Activated T-cell treated with anti-CD3 and anti-CD28 coated beads for 24 hours (primary cell): Measurements from ENCODE around the gene LAMA1.

Experiments
- DNase-seq: peaks from one replicate; pipeline ENCODE4 v3.0.0-alpha.2; 2020; ENCODE audit warnings: low read depth

The LAMA1 gene

DNA sequence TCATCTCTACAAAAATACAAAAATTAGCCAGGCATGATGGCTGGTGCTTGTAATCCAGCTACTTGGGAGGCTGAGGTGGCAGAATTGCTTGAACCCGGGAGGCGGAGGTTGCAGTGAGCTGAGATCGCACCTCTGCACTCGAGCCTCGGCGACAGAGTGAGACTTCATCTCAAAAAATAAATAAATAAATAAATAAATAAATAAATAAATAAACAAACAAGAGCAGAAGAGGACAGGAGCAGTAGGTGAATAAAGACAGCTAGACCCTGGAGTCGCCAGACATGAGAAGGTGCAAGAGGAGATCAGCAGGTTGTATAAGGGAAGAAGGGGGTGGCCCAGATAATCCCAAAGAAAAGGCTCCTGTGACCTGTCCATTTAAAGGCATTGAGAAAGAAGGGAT is 12.3 kb downstream of the LAMA1 start:
- DNase-seq = no peak

DNA sequence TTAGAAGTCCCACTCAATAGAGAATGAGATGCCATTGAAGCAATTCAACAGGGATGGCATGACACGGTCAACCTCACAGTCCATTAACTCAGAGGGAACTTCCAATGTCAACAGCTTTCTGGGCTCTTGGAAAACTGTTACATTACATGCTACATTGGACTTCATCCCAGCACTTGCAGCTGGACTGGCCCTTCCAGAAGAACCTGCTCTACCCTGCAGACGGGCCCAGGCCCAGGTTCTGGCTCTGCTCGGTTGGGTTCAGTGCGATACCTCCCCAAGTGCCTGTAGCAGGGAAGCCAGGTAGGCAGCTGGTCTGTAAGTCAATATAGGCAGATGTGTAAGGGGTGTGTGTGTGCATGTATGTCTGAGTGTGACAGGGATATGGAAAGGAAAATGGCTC is 12.9 kb downstream of the LAMA1 start:
- DNase-seq = no peak

DNA sequence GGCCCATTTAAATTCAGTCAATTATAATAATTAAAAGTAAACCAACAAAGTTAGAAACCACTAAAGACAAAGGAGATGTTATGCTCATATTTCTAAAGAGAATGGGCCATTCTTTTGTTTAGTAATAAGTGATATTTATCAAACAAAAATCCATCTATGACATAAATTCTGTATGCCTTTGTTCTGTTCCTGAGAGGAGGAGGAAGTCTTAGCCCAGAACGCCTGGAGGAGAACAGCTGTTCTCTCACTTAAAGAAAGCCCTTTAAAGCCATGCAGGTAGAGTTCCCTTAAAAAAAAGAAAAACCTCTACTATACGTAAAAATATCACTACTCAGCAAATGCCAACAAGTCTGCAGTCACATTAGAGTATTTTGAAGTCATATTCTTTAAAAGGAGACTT is 15.5 kb downstream of the LAMA1 start:
- no peak for DNase-seq

DNA sequence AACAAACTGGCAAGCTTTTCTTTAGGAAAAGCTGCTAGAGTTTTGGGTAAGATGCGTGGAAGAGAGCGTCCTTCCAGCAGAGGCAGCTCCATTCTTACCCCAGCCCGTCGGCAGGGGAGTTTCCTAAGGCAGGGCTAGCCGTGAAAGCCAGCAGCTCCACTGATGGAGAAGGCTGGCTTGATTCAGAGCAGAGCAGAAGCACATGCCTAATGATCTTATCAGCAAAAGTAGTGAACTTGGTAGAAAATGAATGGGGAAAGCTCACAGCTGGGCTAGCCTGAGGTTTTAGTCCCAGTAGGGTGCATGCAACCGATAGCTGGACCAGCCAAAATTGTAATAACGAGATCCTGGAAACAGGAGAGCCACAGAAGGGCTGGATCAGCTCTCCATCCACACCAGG is 20.8 kb downstream of the LAMA1 start:
- no peak for DNase-seq

DNA sequence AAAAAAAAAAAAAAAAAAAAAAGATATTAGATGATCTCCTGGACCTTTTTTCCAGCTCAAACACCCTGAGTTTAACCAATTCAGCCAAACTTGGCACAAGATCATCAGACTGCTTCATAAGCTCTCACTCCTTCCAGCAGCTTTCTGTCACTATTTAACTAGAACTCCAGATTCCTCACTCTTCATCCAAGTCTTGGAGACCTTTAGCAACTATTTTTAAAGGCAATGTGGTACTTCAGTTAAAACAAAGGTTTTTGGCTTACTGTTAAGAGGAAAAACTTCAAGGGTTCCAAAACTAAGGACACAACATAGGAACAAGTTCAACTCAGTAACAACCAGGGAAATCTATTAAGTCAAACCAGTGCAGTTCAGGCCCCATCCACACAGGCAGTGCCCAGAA is 23.2 kb downstream of the LAMA1 start:
- DNase-seq = no peak

- DNase-seq = no peak
Observed at GRCh38 chr18:7090771-7091170, 26.8 kb downstream of the LAMA1 start.

GRCh38 chr18:7089369-7089768 is 28.2 kb downstream of the LAMA1 start:
- DNase-seq = no peak

DNA sequence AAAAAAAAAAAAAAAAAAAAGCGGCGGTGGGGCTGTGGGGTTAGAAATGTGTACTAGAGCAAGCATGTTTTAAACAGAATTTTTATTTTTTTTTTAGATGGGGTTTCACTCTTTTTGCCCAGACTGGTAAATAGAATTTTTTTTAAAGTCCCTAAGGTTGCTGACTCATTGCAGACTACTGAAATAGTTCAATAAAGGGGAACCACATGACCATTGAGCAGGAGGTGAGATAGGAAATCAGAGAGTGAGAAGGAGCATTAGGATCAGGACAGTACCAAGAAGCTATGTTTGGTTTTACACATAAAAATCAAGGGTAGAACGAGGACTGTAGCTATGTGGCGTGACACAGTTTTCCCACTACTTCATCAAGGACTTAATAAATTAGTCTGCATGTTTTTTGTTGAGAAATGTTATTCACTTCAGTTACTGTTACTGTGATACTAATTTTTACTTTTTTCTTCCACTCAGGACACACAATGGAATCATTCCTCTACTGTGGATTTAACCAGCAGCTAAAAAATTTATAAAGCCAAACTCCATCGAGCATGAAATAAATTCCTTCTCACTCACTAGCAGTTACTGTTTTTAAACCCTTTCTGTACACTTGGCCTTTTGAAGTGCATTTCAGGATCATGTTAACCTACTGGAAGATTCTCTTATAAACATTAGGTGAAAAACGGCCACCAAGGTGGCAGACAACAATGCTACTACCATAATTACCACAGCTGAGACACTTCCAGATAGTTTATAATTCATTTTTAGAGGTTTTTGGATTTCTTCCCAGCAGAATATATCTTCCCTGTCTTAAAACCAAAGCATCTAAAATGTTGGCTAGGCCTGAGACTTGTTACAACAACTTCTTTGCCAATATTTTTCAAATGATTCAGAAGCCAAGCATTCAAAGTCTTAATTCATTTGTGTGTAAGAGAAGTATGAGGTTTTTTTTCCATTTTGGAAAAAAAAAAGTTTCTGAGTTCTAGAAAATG is 33.2 kb downstream of the LAMA1 start:
- DNase-seq = no peak

DNA sequence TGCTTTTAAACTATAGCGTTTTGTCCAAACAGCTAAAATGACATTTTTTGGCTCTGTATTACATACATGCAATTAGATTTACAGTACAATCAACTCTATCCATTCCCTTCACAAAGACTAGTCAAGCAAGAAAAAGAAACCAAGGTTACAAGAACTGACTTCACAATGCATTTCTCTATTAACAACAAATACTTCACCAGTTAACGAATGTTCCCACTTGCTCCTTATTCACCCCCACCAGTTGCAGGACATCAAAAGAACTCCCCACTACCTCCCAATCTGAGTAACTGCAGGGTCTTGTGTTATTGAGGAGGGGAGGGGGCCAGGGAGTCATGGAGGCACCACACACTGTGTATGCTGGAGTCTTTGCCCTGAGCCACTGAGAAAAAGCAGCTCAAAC is 34.9 kb downstream of the LAMA1 start:
- DNase-seq = no peak

DNA sequence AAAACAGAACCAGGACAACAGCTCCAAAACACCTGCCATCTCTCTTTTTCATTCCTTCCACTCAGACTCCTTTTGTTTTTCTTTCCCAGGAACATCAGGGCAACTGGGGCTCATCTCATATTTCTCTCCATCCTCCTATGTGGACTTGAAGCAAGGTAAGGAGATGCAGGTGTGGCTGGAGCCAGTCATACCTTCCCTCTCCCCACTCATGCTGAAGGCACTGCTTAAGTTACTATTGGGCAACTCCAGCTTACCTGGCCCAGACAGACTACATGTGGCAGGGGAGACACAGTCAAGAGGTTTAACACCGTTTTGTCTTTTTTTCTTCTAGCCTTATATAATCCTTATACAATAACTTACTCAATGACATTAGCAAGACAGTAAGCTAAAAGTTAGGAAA is 38.4 kb downstream of the LAMA1 start:
- DNase-seq = no peak

DNA sequence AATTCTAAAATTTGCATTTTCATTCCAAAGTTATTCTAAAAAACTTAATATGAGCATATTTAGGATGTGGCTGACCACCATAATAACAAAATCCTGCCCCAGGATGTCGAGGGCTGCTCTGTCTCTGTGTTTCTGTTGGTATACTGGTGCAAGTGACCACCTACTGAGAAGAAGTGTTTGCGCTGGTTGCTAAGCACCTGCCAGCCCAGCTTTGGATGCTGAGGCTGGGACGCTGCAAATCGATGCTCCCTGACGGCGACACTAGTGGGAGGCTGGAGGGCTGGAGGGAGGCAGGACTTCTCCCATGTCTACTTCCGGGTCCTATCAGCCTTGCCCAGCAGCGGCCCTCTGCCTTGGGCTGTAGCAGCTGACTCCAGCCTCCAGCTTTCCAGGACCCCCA is 45.0 kb downstream of the LAMA1 start:
- no peak for DNase-seq

- no peak for DNase-seq
Observed at GRCh38 chr18:7071600-7071999, 46.0 kb downstream of the LAMA1 start.

DNA sequence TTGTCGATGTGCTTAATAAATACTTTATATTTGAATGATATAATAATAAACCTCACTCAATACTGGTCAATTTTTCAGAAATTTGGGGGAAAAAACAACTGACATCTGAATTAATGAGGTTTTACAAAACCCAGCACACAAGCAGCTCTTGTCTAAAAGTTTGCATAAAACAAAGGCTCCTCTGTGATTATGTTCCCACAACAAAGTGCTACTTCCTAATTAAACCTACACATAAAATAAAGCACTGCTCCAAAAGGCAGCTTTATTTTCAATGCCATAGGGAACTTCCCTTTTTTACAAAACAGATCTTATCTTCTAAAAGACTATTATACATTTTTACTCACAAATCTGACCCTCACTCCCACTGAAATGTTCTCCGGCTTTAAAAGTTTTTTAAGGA is 47.1 kb downstream of the LAMA1 start:
- DNase-seq = no peak

- DNase-seq = no peak
Observed at GRCh38 chr18:7068871-7069590, 48.6 kb downstream of the LAMA1 start.

GRCh38 chr18:7066965-7067555 is 50.5 kb downstream of the LAMA1 start:
- DNase-seq = no peak

GRCh38 chr18:7065736-7066135 is 51.9 kb downstream of the LAMA1 start:
- no peak for DNase-seq

- DNase-seq = no peak
Observed at GRCh38 chr18:7064346-7064745, 53.3 kb downstream of the LAMA1 start.

GRCh38 chr18:7062811-7063210 is 54.8 kb downstream of the LAMA1 start:
- no peak for DNase-seq

DNA sequence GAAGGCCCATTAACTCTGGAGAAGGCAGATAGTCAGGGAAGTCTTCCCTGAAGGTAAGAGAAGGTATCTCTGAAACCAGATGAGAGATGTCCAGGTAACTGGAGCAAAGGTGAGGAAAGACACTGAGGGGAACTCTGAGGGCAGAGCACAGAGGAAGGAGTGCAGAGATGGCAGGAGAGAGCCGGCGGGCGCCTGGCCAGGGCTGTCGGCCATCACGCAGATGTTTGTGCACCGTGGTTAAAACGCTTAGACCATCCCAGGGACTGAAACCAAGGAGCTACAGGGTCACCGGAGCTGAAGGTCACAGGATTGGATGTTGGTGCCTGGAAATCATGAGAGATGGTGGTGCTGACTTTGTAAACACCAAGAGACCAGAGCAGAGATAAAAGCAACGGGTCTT is 55.4 kb downstream of the LAMA1 start:
- no peak for DNase-seq

DNA sequence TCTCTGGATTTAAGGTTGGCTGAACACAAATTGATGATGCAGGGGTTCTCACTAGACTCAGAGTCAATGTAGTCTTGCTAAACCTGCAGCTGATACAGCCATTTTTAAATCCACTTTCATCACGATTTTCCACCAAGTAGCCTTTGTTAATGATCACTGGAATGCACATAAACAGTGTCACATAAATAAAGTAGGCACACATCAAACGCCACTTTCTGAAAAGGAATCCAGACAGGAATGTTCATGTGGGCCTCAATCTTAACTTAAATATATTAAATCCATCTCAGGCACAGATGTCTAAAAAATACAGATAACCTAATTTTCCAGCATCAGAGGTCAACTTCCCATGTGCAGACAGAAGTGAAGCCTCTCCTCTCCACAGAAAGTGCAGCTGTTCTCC is 58.3 kb downstream of the LAMA1 start:
- no peak for DNase-seq

- DNase-seq = no peak
Observed at GRCh38 chr18:7056026-7056425, 61.6 kb downstream of the LAMA1 start.

DNA sequence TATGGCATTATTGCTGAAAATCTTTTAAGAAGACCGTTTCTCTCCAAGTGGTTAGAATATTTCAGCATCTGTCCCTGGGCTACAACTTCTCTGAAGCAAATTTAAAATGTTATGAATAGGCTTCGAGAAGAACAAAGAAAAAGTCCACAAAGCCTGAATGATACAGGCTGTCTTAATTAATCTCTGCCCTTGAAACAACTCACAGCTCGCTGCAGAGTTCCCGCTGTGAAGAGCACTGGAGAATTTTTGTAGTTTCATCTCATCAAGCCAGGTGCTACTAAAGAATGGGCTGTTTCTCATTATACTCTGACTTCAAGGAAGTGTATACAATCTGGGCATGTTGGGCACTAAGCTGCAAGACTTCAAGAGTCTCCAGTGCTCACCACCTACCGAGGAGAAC is 67.6 kb downstream of the LAMA1 start:
- DNase-seq = no peak

GRCh38 chr18:7048081-7048480 is 69.5 kb downstream of the LAMA1 start:
- no peak for DNase-seq
